Medulla oblongata (tissue), 1 donor: ENCODE results near the gene NDUFV3.
"Not testable (repeated sequence)": the region's sequence is repeated elsewhere in the genome, so short reads cannot be mapped to it uniquely, and the experiment has no call there.

Experiments used
- DNase-seq: peaks from one replicate; pipeline ENCODE4 v3.0.0-alpha.2; 2015; ENCODE audit errors: extremely low spot score

Gene NDUFV3

DNA sequence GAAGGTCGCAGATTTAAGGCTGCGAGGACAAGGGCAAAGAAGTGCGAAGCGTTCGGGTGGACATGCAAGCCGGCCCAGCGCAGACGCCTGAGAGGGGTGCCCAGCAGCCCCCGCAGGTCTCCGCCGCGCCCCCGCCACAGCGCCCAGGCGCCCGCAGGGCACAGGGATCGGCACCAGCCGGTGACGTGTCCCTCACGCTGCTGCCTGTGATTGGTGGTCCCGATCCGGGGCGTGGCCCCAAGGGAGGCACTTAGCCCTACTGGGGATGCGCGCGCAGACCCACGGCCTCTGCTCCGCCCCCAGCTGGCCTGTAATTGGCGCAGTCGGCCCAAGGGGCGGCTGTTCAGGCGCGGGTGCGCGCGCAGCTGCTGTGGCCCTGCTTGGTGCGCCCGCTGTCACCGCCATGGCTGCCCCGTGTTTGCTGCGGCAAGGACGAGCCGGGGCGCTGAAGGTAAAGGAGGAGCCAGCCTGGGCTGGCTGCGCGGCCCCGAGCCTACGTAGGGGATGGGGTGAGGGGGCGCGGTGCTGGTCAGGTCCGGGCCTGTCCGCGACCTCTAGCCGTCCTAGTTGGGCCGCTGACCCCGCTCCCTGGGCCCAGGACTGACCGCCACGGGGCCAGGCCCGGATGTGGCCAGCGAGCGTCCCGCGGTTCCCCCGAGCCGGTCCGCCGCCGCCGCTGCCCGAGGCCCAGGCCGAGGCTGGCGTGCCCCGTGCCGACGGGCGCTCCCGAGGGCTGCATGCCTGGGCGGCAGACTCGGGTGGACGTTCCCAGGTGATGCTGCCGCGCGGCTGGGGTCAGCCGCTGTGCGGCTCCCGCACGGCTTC, at the start of gene NDUFV3:
Gene NDUFV3, plus strand, starts transcription at position 379 of the 825 bp plus-strand sequence. Its CDS starts 25 bp downstream, at position 404.
- peak; percentile 99 for DNase-seq

DNA sequence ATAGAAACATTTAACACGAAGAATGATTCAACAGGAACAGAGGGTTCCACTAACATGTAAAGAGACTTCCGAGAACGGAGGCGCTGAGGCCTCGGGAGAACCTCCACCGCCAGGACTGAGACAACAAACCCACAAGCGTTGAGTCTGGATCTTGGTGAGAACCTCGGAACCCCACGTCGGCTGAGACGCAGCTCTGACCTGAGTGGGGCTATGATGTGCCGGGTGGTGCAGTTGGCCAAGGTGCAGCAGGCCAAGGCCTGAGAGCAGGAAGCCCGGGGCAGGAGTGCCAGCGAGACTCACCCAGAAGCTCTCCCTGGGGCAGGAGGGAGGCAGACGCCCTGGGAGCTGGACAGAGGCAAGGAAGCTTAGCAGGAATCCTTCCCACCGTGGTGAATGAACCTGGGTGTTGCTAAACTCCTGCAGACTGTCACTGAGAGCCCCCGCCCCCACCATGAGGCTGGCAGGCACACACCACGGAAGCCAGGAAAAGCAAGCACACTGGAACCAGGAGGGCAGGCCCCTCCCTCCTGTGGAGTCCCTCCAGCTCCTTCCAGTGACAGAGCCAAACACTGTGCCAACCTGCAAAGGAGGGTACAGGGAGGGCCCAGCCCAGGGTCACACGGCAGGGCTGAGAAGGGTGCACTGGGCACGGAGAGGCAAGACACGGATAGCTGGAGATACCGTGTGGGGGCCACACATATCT, 48.5 kb upstream of the NDUFV3 start:
- peak; percentile 75 for DNase-seq

DNA sequence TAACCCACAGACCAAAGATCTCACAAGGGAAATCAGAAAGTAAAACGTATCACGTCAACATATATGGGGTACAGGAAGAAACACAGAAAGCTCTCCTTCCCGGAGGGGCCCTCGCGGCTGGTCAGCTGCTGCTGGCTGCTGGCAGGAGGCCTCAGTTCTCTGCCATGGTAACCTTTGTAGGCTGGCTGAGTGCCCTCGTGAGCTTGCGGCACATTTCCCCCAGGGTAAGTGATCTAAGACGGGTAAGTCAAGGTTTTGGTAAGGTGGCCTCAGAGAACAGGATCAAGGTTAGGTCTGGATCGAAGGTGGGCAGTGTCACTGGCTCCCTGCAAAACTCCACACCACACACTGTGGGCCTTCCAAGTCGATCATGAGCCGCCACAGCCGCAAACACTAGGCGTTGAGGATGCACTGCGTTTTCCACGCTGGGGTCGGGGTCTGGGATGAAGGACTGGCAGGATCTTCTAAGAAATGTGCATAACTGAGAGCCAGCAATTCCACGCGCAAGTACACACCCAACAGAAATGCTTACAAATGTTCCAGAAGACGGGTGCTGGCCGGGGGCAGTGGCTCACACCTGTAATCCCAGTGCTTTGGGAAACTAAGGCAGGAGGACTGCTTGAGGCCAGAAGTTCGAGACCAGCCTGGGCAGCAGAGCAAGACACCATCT, 47.7 kb upstream of the NDUFV3 start:
- peak; percentile 77 for DNase-seq

DNA sequence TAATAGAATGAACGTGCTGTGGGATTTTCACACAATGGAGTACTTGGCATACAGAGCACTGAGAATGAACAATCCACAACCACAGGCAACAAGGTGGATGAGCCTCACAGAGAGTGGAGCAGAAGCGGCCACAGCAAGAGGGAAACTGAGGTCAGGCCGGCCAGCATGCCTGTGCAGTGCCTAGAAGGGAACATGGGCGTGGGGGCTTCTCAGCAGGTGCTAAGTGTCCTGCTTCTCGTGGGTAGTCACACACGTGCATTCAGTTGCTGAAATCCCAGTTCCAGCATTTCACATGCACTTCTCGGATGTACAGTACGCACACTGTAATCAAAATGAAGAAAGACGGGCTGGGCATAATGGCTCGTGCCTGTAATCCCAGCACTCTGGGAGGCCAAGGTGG, 46.9 kb upstream of the NDUFV3 start:
- DNase-seq = no peak

DNA sequence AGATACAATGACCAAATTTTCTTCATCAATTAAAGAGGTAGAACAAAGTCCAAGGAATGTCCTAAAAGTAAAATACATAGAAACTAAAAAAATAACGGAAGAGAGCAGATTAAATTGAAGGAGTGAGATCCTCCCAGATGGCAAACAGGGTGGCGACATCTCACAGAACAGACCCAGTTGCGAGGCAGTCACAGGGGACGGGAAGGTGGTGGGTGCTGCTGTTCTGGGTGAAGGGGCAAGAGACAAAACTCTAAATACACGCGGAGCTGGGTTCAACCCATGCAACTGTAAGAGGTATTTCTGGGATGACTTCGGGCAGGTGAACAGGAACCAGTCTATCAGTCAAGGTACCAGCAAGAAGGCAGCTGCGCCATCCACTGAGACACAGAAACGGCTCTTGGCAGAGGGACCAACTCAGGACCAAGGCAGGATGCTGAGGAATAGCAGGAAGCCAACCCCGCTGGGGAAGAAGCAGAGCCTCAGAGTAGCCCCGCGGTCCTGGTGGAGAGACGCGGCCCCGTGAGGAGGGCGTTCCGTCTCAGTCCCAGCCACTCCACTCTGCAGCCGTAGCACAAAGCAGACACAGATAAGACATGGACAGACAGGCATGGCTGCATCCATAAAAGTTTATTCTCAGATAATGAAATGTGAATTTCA, 45.9 kb upstream of the NDUFV3 start:
- no peak for DNase-seq

DNA sequence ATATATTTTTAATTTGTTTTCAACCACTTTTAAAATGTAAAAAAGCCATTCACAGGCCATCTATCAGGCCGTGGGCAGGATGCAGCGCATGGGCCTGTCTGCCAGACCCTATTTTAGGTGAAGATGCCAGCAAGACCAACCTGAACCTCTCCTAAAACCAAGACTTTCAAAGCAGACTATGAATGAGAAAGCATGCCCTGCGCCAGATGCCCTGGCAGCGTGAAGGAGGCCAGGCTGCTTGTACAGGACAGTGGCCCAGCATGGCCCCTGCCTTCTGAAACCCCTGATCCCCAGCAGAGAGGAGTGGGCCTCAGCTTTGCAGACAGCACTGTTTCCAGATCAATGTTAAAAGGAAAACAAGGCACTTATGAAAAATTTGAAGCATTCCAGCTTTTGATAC, 45.4 kb upstream of the NDUFV3 start:
- DNase-seq = no peak

DNA sequence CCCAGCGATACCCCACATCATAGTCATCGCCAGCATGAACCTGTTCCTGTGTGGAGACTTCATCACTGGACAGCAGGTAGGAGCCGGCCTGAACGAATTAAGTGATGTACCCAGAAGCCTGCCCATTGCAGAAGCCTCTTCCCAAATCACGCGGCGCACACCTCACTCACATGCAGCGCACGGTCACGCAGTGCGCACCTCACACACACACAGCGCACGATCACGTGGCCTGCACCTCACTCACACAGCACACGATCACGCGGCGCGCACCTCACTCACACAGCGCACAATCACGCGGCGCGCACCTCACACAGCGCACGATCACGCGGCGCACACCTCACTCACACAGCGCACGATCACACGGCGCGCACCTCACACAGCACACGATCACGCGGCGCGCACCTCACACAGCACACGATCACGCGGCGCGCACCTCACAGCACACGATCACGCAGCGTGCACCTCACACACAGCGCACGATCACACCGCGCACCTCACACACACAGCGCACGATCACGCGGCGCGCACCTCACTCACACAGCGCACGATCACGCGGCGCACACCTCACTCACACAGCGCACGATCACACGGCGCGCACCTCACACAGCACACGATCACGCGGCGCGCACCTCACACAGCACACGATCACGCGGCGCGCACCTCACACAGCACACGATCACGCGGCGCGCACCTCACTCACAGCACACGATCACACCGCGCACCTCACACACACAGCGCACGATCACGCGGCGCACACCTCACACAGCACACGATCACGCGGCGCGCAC, 44.8 kb upstream of the NDUFV3 start:
- DNase-seq = not testable (repeated sequence)

DNA sequence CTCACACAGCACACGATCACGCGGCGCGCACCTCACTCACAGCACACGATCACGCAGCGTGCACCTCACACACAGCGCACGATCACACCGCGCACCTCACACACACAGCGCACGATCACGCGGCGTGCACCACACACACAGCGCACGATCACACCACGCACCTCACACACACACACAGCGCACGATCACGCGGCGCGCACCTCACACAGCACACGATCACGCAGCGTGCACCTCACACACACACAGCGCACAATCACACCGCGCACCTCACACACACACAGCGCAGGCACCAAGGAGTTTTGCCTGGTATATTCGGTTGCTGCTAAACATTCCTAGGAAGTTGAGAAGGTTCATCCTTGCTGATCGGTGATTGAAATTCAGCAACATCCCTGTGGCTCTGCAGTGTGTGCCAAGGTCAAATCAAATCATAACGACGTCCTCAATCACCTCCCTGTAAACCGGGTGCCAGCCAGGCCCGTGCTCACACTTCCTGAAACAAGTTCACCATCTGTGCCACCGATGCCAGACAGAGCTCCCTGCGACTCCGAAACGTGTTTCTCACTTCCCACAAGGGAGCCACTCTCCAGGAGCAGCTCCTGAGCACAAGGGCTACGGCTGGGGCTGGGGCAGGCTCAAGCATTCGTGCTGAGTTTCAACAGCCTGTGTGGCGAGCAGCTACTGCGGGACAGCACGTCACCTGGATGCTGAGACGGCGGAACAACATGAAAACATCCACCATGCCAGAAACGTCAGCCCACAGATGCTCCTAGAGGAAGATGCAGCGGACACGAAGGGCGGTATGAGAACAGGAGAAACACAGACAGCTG, 44.0 kb upstream of the NDUFV3 start:
- no peak for DNase-seq

DNA sequence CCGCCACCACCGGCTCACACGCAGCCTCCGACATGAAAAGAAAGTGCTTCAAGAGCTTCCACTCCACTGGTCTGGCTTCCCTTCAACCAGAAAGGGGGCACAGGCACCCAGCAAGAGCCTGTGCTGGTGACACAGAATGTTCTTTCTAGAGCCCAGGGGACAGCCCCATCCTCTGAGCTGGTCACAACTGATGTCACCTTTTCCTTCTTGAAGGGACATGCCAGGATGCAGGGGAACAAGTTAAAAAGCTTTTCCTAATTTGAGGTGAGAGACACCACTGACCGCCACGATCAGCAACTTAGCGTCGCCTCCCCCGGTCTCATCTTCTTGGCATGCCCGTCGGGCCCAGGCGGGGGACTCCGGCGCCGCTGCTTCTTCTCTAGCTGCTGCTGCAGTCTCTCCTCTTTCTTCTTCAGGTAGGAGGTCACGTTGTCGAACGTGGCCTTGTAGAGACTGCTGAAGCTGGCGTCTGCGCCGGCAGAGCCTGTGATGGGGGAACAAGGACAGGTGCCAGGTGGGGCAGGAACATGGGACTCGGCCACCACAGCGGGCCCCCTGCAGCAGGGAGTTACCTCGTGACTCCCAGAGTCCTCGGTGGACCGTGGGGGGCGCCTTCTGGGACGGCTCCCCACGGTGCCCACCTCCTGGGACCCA, 43.2 kb upstream of the NDUFV3 start:
- no peak for DNase-seq

DNA sequence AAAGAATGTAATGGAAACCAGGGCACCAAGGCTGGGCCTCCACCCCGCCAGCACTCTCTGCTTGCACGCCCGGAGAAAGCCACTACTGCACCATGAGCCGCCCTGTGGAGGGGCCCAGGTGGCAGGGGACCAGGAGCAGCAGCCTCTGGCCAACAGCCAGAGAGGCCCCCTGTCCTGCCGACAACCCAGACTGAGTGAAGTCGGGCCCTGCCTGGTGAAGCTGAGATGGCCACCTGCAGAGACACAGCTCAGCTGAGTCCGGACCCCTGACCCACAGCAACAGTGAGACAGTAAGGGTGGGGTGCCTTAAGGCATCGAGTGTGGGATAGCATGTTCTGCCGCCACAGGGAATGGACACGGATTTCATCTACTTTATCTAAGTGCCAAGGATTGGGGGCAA, 42.6 kb upstream of the NDUFV3 start:
- DNase-seq = no peak

DNA sequence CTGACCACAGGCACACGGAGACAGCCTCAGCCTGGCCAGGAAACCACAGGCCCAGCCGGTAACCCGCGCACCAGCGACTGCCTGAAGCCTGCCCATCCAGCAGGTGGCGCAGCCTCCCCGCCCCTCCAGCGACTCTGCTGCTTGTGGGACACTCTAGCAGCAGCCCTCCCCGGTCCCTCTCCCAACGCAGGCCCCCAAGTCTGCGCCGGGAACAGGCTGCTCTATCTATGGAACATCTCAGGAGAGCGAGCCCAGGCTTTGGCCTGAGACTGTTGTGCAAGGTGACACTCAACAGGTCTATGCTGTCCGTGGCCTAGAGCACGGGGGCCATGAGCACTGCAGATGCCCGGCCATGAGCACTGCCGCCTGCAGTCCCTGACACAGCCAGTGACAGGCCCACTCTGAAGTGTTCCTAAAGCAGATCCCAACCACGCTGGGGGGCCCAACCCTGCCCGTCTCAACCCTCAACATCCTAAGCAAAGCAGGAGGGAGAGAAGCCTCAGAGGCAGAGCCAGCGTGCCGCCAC, 42.2 kb upstream of the NDUFV3 start:
- no peak for DNase-seq

DNA sequence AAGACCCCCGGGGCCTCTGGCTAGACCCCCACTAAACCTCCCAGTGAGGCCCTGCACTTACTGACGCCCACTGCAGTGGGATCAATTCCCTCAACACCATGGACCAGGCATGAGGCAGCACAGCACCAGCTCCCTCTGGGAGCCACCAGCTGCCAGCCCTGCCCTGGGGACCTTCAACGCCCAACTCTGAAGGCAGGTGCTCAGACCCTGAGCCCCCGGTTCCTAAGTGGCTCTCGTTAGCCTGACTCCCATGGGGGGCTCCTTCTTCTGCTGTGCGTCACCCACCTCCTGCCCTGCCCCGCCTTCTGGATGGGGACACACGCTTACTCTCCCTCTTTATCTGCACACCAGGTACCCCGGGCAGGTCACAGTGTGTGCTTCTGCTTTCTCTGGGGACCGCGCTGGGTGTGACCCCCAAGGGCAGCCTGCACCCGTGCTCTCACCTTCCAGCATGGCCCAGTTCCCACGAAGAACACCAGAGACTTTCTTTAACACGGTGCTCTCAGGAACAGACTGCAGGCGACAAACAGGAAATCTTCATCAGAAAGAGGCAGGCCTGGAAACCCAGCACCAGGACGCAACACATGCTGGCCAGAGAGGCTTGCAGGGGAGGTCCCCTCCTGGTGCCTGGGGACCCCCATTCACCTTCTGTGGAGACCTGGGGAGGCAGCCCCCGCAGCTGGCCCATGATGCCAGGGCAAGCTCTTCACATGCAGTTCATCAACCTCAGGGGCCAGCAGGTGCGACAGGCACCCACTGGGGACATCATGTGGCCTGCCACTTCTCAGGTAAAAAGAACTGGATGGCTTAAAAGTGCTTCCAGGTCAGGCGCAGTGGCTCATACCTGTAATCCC, 41.1 kb upstream of the NDUFV3 start:
- no peak for DNase-seq

DNA sequence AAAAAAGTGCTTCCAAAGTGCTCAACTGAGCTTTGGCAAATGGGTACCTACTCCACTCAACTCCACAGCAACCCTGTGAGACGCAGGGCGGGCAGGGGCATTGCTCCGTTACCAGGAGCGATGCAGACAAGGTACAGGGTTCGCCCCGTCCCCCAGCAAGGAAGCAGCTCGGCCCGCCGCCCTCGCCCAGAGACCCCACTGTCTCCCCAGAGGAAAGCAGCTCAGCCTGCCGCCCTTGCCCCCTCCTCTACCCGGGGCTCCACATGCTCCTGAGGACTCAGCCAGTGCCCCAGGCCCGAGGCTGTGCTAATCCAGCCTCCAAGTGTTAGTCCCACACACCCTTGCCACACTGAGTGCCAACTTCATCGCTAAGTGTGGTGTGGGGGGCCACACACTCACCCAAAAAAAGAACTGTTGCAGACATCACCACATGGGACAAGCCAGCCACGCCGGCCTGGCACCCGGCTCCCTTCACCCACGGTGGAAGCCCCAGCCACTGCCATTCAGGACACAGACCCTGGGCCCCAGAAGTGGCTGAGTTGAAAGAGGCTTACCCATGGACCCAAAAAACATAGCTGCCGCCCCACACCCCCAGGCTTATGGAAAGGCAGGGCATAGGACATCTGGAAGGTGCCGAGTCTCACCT, 40.1 kb upstream of the NDUFV3 start:
- DNase-seq = no peak

DNA sequence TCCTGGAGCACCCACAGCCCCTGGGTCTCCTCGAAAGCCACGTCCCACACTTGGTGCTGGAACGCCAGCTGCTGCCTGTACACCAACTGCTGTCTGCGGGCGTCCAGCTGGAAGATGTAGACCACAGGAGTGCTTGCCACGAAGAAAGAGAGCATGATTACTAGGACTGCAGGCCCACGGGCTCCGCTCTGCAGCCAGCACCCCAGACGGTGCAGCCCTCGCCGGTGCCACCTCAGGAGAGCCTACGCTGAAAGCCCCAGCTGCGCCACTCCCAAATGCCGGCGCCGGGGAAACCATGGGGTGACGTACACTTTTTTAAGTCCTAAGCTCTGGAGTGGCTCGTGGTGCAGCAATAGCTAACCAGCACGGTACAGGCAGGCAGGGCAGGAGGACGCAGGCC, 39.5 kb upstream of the NDUFV3 start:
- DNase-seq = no peak

DNA sequence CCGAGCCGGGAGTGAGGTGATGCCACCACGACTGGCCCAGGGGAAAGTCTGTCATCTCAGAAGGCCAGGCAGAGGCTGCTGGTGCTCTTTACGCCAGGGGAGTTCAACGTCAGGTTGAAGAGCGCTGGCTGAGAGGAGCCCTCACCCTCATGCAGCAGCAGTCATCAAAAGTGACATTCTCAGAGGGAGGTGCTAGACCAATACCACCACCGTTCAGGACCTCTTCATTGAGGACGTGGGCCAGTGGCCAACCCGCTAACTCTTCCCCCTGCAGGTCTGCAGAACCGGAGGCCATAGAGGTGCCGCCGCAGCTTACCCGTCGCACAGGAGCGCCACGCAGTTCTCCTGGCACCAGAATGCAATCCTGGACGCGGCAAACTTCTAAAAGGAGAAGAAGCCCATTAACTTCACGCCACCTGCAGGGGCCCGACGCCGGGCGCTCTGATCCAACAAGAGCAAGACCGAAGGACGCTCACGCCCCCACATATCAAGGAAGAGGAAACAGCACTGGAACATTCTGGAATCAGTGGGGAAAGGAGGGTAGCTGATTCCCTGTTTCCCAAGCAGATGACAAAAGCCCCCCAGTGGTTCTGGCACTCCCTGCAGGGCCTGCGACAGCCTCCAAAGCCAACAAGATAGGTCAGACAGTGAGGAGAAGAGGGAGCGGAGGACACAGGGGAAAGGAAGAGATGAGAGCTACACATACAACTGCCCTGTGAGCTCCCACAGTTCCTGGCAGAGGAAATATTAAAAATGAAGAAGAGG, 38.7 kb upstream of the NDUFV3 start:
- DNase-seq = no peak

DNA sequence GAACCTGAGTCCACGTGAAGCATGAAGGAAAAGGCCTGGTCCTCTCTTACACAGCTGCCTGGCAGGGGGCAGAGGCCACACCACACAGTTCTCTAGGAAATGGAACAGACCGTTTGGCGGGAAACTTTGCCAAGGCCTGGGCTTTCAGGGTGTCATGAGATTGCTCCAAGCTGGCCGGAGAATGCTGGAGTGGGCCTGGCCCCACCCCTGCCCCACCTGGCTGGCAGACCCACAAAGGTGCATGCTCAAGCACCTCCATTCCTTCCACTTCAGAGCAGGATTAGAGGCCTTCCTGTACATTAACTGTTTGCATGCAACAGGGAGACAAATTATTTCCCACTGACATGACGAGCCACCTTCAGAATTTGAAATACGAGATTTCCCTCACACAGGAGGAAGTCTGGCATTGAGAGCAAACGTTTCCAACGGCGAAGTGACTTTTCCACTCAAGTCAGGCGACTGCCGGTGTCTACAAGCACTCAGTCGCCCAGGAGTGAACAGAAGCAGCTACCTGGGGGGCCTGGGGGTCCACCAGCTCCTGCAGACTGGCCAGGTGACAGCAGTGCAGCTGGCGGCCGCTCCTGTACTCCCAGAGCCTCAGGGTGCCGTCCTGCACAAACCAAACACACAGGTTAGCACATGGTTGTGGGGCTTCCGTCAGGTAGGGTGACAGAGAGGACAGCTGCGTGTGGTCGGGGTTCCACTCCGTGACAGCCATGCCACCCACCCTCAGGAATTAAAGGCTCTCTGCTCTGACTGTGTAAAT, 37.8 kb upstream of the NDUFV3 start:
- DNase-seq = no peak

DNA sequence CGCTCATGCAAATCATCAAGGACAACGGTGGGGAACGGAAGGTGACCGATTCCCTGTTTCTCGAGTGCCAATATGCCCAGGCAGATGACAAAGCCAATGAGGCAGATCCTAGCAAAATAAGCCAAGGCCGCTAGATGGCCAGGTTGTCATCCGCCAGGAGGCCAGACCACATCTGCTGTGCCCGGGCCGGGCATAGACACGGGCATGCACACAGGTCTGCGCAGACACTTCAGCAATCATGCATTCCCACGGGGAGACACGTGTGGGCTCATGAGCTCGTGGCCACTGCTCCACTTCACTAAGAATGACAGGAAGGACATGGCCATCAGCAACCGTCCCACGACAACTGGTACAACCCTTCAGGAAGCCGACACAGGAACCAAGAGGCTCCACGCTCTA, 37.2 kb upstream of the NDUFV3 start:
- DNase-seq = no peak
